GM23248 (cell line): ENCODE data around the gene RPS5.

ENCODE experiments used
- EZH2 ChIP-seq: fragments of 200-600 bp; sonication (generic); IDR thresholded peaks from 2 replicates; pipeline ENCODE4 v1.6.1; 2018; ENCODE audit warnings: antibody characterized with exemption, mild to moderate bottlenecking; ENCODE audit not compliant: insufficient read depth, poor library complexity, severe bottlenecking
- EZH2phosphoT487 ChIP-seq: fragments of 200-600 bp; sonication (generic); IDR thresholded peaks from 2 replicates; pipeline ENCODE4 v1.6.1; 2018; ENCODE audit warnings: antibody characterized with exemption, moderate library complexity, mild to moderate bottlenecking, low read depth; ENCODE audit not compliant: insufficient read depth

DNA sequence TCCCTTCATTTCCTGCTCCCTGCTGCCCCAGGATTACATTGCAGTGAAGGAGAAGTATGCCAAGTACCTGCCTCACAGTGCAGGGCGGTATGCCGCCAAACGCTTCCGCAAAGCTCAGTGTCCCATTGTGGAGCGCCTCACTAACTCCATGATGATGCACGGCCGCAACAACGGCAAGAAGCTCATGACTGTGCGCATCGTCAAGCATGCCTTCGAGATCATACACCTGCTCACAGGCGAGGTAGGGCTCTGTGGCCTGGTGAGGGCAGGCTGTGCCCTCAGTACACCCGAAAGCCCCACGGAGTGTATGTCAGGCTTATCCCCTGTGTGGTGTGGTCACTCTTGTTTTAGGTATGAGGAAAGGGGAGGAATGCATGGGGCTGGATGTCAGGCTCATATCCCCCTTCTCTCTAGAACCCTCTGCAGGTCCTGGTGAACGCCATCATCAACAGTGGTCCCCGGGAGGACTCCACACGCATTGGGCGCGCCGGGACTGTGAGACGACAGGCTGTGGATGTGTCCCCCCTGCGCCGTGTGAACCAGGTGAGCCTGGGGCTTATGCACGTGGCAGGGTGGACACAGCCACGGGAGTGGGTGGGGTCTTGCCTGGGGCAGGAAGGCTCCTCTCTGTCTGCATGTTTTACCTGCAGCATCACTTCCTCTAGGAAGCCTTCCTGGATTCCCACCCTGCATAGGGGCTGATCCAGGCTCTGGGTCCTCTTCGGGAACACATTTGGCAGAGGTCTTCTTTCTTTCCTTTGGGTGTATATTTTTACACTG lies 6.1 kb downstream of the RPS5 start:
- TF ChIP-seq EZH2phosphoT487 (no peak), EZH2 (no peak)
